Loucy (cell line): ENCODE measurements around the gene TBC1D8B.

Source experiments
- H2AFZ ChIP-seq: fragments of 200-600 bp; sonication (generic); 2 replicates; pipeline ENCODE4 v1.6.0; 2016; ENCODE audit warnings: antibody characterized with exemption, mild to moderate bottlenecking, low read length, moderate library complexity
- H3F3A ChIP-seq: fragments of 200-600 bp; 2 replicates; pipeline ENCODE4 v1.6.0; 2016; ENCODE audit warnings: antibody characterized with exemption, low read depth, mild to moderate bottlenecking
- H3K27me3 ChIP-seq: fragments of 200-600 bp; sonication (generic); 2 replicates; pipeline ENCODE4 v1.6.1; 2014; ENCODE audit warnings: low read length, mild to moderate bottlenecking; ENCODE audit not compliant: insufficient read depth, poor library complexity, severe bottlenecking
- H3K36me3 ChIP-seq: fragments of 200-600 bp; sonication (generic); 2 replicates; pipeline ENCODE4 v1.6.1; 2016; ENCODE audit warnings: low read length; ENCODE audit not compliant: insufficient read depth
- H3K4me1 ChIP-seq: fragments of 200-600 bp; sonication (generic); 2 replicates; pipeline ENCODE4 v1.5.1; 2014; ENCODE audit warnings: low read length, mild to moderate bottlenecking; ENCODE audit not compliant: insufficient read depth, poor library complexity, severe bottlenecking
- H3K4me2 ChIP-seq: fragments of 200-600 bp; sonication (generic); 2 replicates; pipeline ENCODE4 v1.6.0; 2014; ENCODE audit warnings: antibody characterized with exemption, low read length, low read depth, mild to moderate bottlenecking; ENCODE audit not compliant: poor library complexity, severe bottlenecking
- H3K4me3 ChIP-seq: fragments of 200-600 bp; sonication (generic); 2 replicates; pipeline ENCODE4 v1.5.1; 2014; ENCODE audit warnings: low read length, mild to moderate bottlenecking, mixed read lengths; ENCODE audit not compliant: poor library complexity, severe bottlenecking
- H3K79me2 ChIP-seq: fragments of 200-600 bp; sonication (generic); 2 replicates; pipeline ENCODE4 v1.6.1; 2014; ENCODE audit warnings: low read length; ENCODE audit not compliant: insufficient read depth
- H3K9ac ChIP-seq: fragments of 200-600 bp; sonication (generic); 2 replicates; pipeline ENCODE4 v1.6.0; 2014; ENCODE audit warnings: mild to moderate bottlenecking, low read depth, low read length, moderate library complexity; ENCODE audit not compliant: poor library complexity, severe bottlenecking
- H3K9me2 ChIP-seq: fragments of 200-600 bp; sonication (generic); replicated peaks from 2 replicates; pipeline ENCODE4 v1.6.1; 2016; ENCODE audit warnings: low read depth, low read length, mixed read lengths
- H3K9me3 ChIP-seq: fragments of 200-600 bp; sonication (generic); 2 replicates; pipeline ENCODE4 v1.6.1; 2014; ENCODE audit warnings: mild to moderate bottlenecking, antibody characterized with exemption, low read length, low read depth; ENCODE audit not compliant: insufficient read depth
- H4K20me1 ChIP-seq: fragments of 200-600 bp; sonication (generic); 2 replicates; pipeline ENCODE4 v1.6.0; 2014; ENCODE audit warnings: antibody characterized with exemption, low read length, mild to moderate bottlenecking; ENCODE audit not compliant: insufficient read depth, poor library complexity, severe bottlenecking
- CTCF ChIP-seq: fragments of 200-600 bp; sonication (generic); conservative IDR thresholded peaks from 2 replicates; pipeline ENCODE4 v1.5.1; 2014; ENCODE audit warnings: mild to moderate bottlenecking, antibody characterized with exemption, low read length
- EZH2phosphoT487 ChIP-seq: fragments of 200-600 bp; IDR thresholded peaks from 2 replicates; pipeline ENCODE4 v1.6.1; 2018; ENCODE audit warnings: antibody characterized with exemption, mild to moderate bottlenecking, moderate library complexity, borderline replicate concordance

The TBC1D8B gene

GRCh38 chrX:106875151-106875550, 72.7 kb downstream of the TBC1D8B start:
- H3K4me1 ChIP-seq, result no peaks in the 10 kb centered on the region
- H3K27me3 ChIP-seq, result no peaks in the 10 kb centered on the region
- H3K79me2 ChIP-seq, result no peaks in the 10 kb centered on the region
- H3K9me2 ChIP-seq, result no peaks in the 10 kb centered on the region
- no peak overlapping the region for H2AFZ ChIP-seq
- TF ChIP-seq CTCF (no peak), EZH2phosphoT487 (no peak)
- no peak overlapping the region for H3K4me3 ChIP-seq
- H3K36me3 ChIP-seq, result no peaks in the 10 kb centered on the region
- H3K9me3 ChIP-seq, result no peaks in the 10 kb centered on the region
- no peaks in the 10 kb centered on the region for H4K20me1 ChIP-seq
- H3K9ac ChIP-seq, result no peak overlapping the region
- no peaks in the 10 kb centered on the region for H3F3A ChIP-seq
- no peak overlapping the region for H3K4me2 ChIP-seq

GRCh38 chrX:106889468-106889867, 87.0 kb downstream of the TBC1D8B start:
- H3K36me3 ChIP-seq, result no peaks in the 10 kb centered on the region
- no peaks in the 10 kb centered on the region for H3K4me1 ChIP-seq
- no peaks in the 10 kb centered on the region for H3K9me3 ChIP-seq
- H2AFZ ChIP-seq, result no peak overlapping the region
- H4K20me1 ChIP-seq, result no peaks in the 10 kb centered on the region
- no peaks in the 10 kb centered on the region for H3K27me3 ChIP-seq
- H3K4me2 ChIP-seq, result no peak overlapping the region
- TF ChIP-seq EZH2phosphoT487 (no peak), CTCF (no peak)
- H3K4me3 ChIP-seq, result no peak overlapping the region
- no peaks in the 10 kb centered on the region for H3K79me2 ChIP-seq
- no peak overlapping the region for H3K9ac ChIP-seq
- H3F3A ChIP-seq, result no peaks in the 10 kb centered on the region
- no peaks in the 10 kb centered on the region for H3K9me2 ChIP-seq

- no peaks in the 10 kb centered on the region for H3F3A ChIP-seq
- no peaks in the 10 kb centered on the region for H3K36me3 ChIP-seq
- no peaks in the 10 kb centered on the region for H4K20me1 ChIP-seq
- TF ChIP-seq EZH2phosphoT487, result no peak
- no peak for TF ChIP-seq CTCF
- H3K4me3 ChIP-seq, result no peak overlapping the region
- H3K27me3 ChIP-seq, result no peaks in the 10 kb centered on the region
- H3K79me2 ChIP-seq, result no peaks in the 10 kb centered on the region
- H3K9me2 ChIP-seq, result no peaks in the 10 kb centered on the region
- H3K4me1 ChIP-seq, result no peaks in the 10 kb centered on the region
- H3K4me2 ChIP-seq, result no peak overlapping the region
- H3K9ac ChIP-seq, result no peak overlapping the region
- no peaks in the 10 kb centered on the region for H3K9me3 ChIP-seq
- H2AFZ ChIP-seq, result no peak overlapping the region
Measured at GRCh38 chrX:106891762-106892460, 89.4 kb downstream of the TBC1D8B start.
